HG03558 (cell line): Measurements from ENCODE around the gene AREG.

Experiments
- ATAC-seq: cut with Tn5 transposase; IDR thresholded peaks from one replicate; pipeline ENCODE4 v1.9.1; 2021; ENCODE audit warnings: moderate number of reproducible peaks; ENCODE audit not compliant: unreplicated experiment; ENCODE audit errors: extremely low read depth

Gene AREG

GRCh38 chr4:74456056-74456744, 11.3 kb downstream of the AREG start:
- no peak for ATAC-seq

DNA sequence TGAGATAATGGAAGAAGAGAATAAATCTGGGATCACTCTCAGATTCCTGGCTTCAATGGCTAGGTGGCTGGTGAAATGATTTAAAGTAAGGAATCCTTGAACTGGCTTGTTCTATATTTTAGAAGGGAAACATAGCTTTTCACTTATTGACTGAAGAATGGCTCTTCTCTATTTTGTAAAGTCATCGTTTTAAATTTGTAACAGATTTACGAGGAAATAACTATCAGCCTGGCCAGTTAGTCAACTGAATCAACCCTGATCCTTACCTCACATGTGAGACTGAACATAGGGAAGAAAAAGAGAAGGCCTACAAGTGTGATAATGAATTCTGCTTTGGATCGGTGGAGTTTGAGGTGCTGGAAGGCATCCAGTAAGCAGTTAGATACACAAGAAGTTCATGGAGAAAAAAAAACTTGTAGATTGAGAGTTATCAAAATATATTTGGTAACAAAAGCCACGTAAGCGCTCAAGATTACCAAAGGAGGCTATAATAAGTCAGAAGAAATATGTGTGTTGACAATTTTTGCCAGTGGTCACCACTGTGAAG, 12.0 kb downstream of the AREG start:
- no peak for ATAC-seq

DNA sequence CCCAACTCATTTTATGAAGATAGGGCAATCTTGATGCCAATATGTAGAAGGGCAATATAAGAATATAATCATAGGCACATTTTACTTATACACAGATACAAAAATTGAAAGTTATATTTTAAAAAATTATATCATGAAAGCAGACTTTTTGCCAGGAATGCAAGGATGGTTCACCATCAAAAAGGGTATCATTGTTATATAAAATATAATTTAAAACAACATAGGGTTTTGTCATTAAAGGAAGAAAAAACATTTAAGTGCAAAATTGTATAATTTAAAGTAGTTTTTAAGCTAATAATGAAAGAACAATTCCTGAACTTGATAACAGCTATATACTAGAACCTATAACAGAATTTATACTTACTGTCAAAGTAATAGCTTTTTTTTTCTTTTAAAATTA, 15.9 kb downstream of the AREG start:
- no peak for ATAC-seq

DNA sequence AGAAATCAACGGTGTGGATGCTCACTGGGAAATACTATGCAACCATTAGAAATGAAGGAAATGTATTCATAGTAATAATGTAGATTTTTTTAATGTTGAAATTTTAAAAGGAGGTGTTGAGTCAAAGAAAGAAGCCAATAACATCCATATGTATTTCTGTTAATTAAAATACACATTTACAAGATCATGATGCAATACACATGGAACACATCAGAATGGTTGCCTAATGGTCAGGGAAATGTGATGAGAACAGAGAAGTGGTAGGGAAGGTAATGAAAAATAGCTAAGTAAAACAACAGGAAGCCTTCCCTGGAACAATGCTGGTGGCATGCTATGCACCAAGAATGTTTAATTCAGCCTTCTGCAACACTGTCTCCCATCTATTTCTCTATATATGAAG, 18.2 kb downstream of the AREG start:
- ATAC-seq = no peak

DNA sequence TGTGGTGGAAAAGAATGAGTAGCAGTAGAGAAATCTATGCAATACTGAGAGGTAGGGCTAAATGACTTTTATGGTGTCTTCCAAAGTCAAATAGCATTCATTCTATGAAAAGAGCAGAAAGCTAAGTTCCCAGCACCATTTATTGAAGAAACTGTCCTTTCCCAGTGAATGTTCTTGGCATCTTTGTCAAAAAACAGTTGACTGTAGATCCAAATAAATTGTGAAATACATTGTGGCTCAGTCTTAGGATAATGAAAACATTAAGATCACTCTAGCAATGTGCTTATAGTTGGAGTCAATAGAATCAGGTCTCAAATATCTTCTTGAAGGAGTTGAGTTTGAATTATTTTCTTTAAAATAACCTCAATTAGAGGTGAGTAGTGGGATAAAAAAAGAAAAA, 19.4 kb downstream of the AREG start:
- ATAC-seq = no peak

GRCh38 chr4:74466242-74466641, 21.3 kb downstream of the AREG start:
- ATAC-seq = no peak

- ATAC-seq = no peak
Observed at GRCh38 chr4:74471264-74471663, 26.3 kb downstream of the AREG start.

- no peak for ATAC-seq
Observed at GRCh38 chr4:74473155-74473811, 28.3 kb downstream of the AREG start.

DNA sequence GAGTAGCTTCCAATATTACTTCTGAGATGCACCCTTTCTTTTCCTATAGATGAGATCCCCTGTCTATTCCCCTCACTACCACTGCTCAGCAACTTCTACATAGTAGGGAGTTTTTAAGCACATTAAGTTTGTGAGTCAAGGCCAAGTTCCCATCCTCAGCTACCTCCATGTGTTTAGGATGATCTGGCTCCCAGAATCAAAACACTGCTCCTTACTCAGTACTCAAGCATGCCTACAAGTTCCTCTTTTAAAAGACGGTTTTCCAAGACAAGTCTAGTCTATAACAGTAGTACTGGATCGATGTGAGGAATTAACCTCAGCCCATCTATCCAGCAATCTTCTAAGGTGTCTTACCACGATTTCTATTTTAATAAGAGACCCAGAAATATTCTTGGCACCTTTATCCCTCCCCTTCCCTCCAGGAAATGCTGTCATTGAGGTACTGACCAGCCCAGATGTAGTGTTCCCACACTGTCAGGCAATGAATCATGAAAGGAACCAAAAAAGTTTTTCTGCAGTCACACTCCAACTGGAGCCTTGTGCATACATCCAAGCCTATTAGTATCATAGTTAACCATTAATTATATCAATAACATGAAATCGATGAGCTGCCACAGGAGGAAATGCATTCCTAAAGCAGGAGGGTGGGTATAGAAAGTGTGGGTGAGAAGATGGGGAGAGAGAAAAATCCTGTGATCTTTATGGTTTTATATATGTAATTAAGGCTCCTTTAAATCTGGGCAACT, 29.6 kb downstream of the AREG start:
- ATAC-seq = no peak

- no peak for ATAC-seq
Observed at GRCh38 chr4:74475091-74475800, 30.3 kb downstream of the AREG start.

GRCh38 chr4:74475946-74476345, 31.0 kb downstream of the AREG start:
- no peak for ATAC-seq

GRCh38 chr4:74479009-74479408, 34.1 kb downstream of the AREG start:
- no peak for ATAC-seq

GRCh38 chr4:74480267-74480666, 35.3 kb downstream of the AREG start:
- ATAC-seq = no peak

DNA sequence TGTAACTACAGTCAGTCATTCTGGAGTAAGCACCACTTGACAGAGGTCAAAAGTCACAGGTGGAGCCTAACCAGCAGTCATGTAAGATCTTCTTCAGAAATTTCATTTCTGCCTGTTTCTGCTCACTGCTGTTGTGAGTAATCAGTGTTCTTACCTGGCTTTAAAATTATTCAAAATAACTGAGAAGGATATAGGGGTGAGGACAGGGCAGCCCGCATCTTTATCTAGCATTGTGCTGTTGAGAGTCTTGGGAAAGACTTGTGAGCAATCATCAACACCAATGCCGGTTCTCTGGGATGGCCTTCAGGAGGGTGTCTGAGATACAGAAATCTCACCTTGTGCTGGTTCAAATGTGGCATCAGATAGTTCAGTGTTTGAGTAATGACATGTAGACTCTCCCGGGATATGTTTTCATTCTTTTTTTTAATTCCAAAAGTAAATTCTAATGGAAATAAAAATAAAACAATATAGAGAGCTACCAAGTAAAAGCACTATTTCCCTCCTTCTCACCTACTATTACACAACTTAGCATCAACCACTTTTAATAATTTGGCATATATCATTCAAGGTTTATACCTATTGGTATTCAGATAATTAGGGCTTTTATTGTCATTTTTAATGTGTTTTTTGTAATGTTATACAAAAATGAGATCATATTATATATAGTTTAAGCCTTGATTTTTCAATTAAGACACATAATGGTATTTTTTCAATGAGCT, 37.1 kb downstream of the AREG start:
- no peak for ATAC-seq

DNA sequence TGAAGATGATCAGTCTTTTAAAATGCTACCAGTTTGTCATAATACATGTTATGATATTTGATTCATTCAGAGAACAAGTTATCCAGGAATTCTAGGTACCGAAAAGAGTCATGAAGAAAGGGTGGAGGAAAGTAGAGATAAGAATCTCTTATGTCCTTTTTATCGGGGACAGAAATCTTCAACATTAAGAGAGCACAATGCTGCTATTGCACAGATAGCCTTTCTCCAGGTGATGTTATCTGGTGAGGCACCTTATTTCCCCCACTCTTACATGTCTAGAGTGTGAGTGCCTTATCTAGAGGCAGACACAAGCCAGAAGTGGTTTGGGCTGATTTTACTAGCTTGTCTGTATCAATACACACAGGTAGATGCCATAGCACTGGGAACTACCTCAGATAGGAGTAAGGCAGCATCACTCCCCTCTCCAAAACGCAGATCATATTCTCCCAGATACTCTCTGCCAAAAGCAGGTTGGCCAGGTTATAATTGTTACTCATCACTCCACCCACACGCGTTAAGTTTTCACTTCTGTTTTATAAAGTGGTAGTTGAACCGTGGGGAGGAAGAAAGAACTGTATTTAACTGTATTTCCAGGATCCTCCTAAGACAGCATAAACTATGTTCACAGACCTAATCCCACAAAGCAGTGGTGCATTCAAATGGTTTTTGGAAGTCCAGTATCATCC, 38.4 kb downstream of the AREG start:
- ATAC-seq = no peak

DNA sequence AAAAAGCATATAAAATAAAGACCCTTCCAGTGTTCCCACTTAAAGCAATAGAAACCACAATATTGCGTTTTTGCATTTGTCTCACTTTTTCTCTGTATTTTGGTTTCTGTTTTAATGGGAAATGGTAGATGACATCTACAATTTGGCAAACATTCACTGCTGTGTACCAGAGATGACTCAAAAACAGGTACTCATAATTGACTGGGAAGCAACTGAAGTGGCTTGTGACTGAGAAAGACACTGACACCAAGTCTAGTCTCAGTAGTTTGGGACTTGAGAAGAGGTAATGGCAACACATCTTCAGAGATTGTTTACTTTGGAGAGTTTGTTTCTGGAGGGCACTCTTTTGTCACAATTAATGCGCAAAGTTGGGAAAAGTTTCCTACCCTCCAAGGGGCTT, 42.0 kb downstream of the AREG start:
- ATAC-seq = no peak

GRCh38 chr4:74487771-74488170, 42.8 kb downstream of the AREG start:
- no peak for ATAC-seq

DNA sequence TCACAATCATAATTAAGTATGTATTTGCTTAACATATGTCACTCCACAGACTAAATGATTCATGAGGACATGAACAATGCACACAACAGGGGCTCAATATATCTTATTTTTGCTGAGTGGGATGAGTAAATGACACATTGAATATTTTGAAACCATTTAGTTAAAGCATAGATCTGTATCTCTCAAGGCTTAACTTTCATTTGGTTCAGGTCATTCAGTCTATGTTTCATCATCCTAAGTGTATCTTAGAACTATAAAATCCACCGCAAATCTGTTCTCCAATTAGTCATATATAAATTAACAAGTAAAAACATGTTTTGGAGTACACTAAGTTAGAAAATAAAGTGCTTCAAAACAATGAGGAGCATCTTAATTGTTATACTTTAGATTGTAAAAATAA, 45.8 kb downstream of the AREG start:
- ATAC-seq = no peak

DNA sequence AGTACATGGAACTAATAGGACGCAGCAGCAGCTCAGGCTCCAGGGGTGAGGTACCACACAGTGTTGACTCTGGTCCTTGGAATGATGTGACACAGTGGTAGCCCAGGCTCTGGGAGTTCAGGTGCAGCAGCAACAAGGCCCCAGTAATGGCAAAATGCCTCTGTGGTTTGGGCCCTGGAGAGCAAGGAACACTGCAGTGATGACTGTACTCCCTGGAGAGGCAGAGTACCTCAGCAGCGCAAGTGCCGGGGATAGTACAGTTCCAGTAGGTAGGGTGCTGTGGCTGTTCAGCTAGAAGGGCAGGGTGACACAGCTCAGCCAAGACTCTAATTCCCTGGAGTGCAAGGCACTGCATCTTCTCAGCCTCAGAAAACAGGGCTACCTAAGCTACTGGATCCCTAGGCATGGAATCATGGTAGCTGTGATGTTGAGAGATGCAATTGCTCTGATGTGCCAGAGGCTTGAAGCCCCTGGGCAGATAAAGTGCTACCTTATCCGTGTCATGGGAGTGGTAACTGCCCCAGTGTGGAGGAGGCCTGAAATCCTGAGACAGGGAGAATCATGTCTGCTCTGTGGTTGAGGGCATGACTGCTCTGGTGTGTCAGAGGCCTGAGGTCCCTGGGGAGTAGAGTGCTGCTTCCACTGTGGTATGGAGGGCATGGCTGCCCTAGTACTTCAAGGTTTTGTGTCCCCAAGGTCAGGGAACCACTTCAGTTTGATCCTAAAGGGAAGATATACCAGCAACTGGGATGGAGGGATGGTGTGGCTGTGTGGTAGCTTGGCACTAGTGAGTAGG, 55.2 kb downstream of the AREG start:
- ATAC-seq = no peak
